GM12878 (cell line): ENCODE results near the gene TTYH1. TPM values are rescaled to one million over a fixed set of nuclear protein-coding genes. Genes with fewer than 3 reads are reported as not detected.

Source experiments
- ATF7 ChIP-seq: fragments of 450-650 bp; IDR thresholded peaks from 2 replicates; pipeline ENCODE4 v1.6.1; 2016; ENCODE audit warnings: low read depth, mild to moderate bottlenecking
- BMI1 ChIP-seq: fragments of 450-650 bp; IDR thresholded peaks from 2 replicates; pipeline ENCODE4 v1.6.1; 2016; ENCODE audit warnings: mild to moderate bottlenecking, moderate library complexity, borderline replicate concordance
- ESRRA ChIP-seq: IDR thresholded peaks from 2 replicates; pipeline ENCODE4 v1.6.1; 2012; ENCODE audit warnings: mild to moderate bottlenecking, low read length, improper control_type of control experiment
- HDAC6 ChIP-seq: fragments of 200-600 bp; sonication (generic); IDR thresholded peaks from one replicate; pipeline ENCODE4 v1.8.0; 2017; ENCODE audit warnings: antibody characterized with exemption; ENCODE audit not compliant: unreplicated experiment
- KLF5 ChIP-seq: fragments of 450-650 bp; IDR thresholded peaks from 2 replicates; pipeline ENCODE4 v1.6.1; 2014; ENCODE audit warnings: mild to moderate bottlenecking; ENCODE audit not compliant: partially characterized antibody
- MTA3 ChIP-seq: IDR thresholded peaks from 2 replicates; pipeline ENCODE4 v1.6.1; 2012; ENCODE audit warnings: low read length, inconsistent platforms, borderline replicate concordance
- MYB ChIP-seq: fragments of 150-350 bp; IDR thresholded peaks from 2 replicates; pipeline ENCODE4 v1.6.1; 2014; ENCODE audit warnings: mild to moderate bottlenecking, low read depth, low read length, borderline replicate concordance
- RELA ChIP-seq: fragments of 450-650 bp; IDR thresholded peaks from 2 replicates; pipeline ENCODE4 v1.8.0; 2014; ENCODE audit warnings: borderline replicate concordance; ENCODE audit not compliant: partially characterized antibody
- RUNX3 ChIP-seq: IDR thresholded peaks from 2 replicates; pipeline ENCODE4 v1.6.1; 2012; ENCODE audit warnings: low read length, inconsistent platforms
- SMAD1 ChIP-seq: fragments of 450-650 bp; IDR thresholded peaks from 2 replicates; pipeline ENCODE4 v1.6.1; 2018; ENCODE audit warnings: mild to moderate bottlenecking, low read depth; ENCODE audit not compliant: partially characterized antibody
- SREBF1 ChIP-seq: IDR thresholded peaks from 2 replicates; pipeline ENCODE4 v1.6.1; 2012; ENCODE audit warnings: mild to moderate bottlenecking, low read length
- STAT1 ChIP-seq: fragments of 450-650 bp; conservative IDR thresholded peaks from 2 replicates; pipeline ENCODE4 v1.6.1; 2014; ENCODE audit warnings: antibody characterized with exemption, mild to moderate bottlenecking
- ZNF274 ChIP-seq: IDR thresholded peaks from one replicate; pipeline ENCODE4 v1.8.0; 2011; ENCODE audit not compliant: insufficient read length, insufficient read depth
- ZZZ3 ChIP-seq: IDR thresholded peaks from 2 replicates; pipeline ENCODE4 v1.6.1; 2011; ENCODE audit warnings: low read depth; ENCODE audit not compliant: control insufficient read depth, insufficient read length
- polyA plus RNA-seq, 11 experiments: library from polyadenylated mRNA; depleted of rRNA in 4 of 11; unstranded in 6 of 11; stranded (reverse) in 5 of 11; fragments of >200 nt; fragmentation: Nextera tagmentation in 4 of 11; fragmentation: Illumina TruSeq in 1 of 11; extraction: Ambion mirVana in 4 of 11; extraction: Trizol in 1 of 11; gene quantifications; 1 replicate in 1 of 11; 2 replicates in 10 of 11; pipeline versions ENCODE4 v1.2.1 to v1.2.3, GENCODE V29; 2011 to 2016; ENCODE audit warnings: inconsistent platforms in 2 of 11, missing spikeins in 2 of 11, low read depth in 1 of 11
- total RNA-seq, 4 experiments: library from RNA; depleted of rRNA in 3 of 4; stranded (reverse); fragments of >200 nt in 3 of 4; fragmentation: Illumina TruSeq in 1 of 4; extraction: Trizol in 1 of 4; gene quantifications; 2 replicates each; pipeline versions ENCODE4 v1.2.1 to v1.2.3, GENCODE V29; 2013 to 2021
- TF ChIP-seq, protein P1 (sequence below): fragments of 450-650 bp; IDR thresholded peaks from 2 replicates; pipeline ENCODE4 v1.6.1; 2018; ENCODE audit warnings: borderline replicate concordance, mild to moderate bottlenecking; ENCODE audit not compliant: partially characterized antibody
- TF ChIP-seq, protein P2 (sequence below): fragments of 450-650 bp; IDR thresholded peaks from 2 replicates; pipeline ENCODE4 v1.6.1; 2016; ENCODE audit warnings: mild to moderate bottlenecking, moderate library complexity, borderline replicate concordance
- TF ChIP-seq, protein P3 (sequence below): fragments of 450-650 bp; IDR thresholded peaks from 2 replicates; pipeline ENCODE4 v1.6.1; 2017; ENCODE audit warnings: antibody characterized with exemption, mild to moderate bottlenecking, moderate library complexity
- TF ChIP-seq, protein P4 (sequence below): fragments of 450-650 bp; conservative IDR thresholded peaks from 2 replicates; pipeline ENCODE4 v1.6.1; 2017; ENCODE audit warnings: mild to moderate bottlenecking, moderate library complexity

TTYH1 gene
- total and polyA plus RNA-seq, 10 of the 15 experiments (the other 5 are each of a cell fraction or from before 2014, with no cell fraction given) = 0.01 to 0.36 (median 0.09) TPM; not detected in 3

DNA sequence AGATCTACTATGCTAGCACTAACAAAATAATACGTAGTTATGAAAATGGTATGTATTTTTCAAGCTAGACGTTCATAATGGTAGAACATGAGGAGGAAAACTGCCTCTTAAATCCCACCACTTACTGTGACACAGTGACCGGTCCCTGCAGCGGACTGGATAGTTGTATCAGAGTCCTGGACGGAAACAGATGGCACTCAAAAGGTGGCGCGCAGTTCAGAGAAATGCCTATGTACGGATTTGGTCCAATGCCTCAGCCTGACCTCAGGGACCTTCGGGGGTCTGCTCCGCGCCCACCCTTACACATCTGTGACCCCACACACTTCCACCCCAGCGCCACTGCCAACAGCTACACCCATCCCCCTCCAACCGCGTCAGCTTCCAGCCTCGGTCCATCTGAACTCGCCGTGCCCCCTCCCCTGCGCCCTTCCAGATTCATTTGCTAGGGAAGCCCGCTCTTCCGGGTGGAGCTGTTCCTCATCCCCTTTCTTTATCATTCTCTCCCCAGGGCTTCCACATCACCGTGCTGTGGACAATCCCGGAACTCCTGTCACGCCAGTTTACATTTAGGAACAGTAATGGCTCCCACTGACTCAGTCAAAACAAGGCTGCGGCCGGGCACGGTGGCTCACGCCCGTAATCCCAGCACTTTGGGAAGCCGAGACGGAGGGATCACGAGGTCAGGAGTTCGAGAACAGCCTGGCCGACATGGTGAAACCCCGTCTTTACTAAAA lies 32.9 kb downstream of the TTYH1 start (continued):
- TF ChIP-seq ZNF274 (no peak), SMAD1 (no peak), HDAC6 (no peak), BMI1 (no peak), RELA (no peak), ESRRA (0 out of 2 replicates have a peak, but pooled peaks have one; percentile 5), RUNX3 (peak; percentile 16; the same call in 1 of the 2 replicates), ATF7 (no peak), MTA3 (no peak), MYB (no peak), STAT1 (no peak), SREBF1 (no peak), ZZZ3 (no peak), KLF5 (no peak)
- TF ChIP-seq, protein P1, sequence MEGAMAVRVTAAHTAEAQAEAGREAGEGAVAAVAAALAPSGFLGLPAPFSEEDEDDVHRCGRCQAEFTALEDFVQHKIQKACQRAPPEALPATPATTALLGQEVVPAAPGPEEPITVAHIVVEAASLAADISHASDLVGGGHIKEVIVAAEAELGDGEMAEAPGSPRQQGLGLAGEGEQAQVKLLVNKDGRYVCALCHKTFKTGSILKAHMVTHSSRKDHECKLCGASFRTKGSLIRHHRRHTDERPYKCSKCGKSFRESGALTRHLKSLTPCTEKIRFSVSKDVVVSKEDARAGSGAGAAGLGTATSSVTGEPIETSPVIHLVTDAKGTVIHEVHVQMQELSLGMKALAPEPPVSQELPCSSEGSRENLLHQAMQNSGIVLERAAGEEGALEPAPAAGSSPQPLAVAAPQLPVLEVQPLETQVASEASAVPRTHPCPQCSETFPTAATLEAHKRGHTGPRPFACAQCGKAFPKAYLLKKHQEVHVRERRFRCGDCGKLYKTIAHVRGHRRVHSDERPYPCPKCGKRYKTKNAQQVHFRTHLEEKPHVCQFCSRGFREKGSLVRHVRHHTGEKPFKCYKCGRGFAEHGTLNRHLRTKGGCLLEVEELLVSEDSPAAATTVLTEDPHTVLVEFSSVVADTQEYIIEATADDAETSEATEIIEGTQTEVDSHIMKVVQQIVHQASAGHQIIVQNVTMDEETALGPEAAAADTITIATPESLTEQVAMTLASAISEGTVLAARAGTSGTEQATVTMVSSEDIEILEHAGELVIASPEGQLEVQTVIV = peak; percentile 33
- TF ChIP-seq, protein P2, sequence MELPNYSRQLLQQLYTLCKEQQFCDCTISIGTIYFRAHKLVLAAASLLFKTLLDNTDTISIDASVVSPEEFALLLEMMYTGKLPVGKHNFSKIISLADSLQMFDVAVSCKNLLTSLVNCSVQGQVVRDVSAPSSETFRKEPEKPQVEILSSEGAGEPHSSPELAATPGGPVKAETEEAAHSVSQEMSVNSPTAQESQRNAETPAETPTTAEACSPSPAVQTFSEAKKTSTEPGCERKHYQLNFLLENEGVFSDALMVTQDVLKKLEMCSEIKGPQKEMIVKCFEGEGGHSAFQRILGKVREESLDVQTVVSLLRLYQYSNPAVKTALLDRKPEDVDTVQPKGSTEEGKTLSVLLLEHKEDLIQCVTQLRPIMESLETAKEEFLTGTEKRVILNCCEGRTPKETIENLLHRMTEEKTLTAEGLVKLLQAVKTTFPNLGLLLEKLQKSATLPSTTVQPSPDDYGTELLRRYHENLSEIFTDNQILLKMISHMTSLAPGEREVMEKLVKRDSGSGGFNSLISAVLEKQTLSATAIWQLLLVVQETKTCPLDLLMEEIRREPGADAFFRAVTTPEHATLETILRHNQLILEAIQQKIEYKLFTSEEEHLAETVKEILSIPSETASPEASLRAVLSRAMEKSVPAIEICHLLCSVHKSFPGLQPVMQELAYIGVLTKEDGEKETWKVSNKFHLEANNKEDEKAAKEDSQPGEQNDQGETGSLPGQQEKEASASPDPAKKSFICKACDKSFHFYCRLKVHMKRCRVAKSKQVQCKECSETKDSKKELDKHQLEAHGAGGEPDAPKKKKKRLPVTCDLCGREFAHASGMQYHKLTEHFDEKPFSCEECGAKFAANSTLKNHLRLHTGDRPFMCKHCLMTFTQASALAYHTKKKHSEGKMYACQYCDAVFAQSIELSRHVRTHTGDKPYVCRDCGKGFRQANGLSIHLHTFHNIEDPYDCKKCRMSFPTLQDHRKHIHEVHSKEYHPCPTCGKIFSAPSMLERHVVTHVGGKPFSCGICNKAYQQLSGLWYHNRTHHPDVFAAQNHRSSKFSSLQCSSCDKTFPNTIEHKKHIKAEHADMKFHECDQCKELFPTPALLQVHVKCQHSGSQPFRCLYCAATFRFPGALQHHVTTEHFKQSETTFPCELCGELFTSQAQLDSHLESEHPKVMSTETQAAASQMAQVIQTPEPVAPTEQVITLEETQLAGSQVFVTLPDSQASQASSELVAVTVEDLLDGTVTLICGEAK = no peak
- TF ChIP-seq, protein P3, sequence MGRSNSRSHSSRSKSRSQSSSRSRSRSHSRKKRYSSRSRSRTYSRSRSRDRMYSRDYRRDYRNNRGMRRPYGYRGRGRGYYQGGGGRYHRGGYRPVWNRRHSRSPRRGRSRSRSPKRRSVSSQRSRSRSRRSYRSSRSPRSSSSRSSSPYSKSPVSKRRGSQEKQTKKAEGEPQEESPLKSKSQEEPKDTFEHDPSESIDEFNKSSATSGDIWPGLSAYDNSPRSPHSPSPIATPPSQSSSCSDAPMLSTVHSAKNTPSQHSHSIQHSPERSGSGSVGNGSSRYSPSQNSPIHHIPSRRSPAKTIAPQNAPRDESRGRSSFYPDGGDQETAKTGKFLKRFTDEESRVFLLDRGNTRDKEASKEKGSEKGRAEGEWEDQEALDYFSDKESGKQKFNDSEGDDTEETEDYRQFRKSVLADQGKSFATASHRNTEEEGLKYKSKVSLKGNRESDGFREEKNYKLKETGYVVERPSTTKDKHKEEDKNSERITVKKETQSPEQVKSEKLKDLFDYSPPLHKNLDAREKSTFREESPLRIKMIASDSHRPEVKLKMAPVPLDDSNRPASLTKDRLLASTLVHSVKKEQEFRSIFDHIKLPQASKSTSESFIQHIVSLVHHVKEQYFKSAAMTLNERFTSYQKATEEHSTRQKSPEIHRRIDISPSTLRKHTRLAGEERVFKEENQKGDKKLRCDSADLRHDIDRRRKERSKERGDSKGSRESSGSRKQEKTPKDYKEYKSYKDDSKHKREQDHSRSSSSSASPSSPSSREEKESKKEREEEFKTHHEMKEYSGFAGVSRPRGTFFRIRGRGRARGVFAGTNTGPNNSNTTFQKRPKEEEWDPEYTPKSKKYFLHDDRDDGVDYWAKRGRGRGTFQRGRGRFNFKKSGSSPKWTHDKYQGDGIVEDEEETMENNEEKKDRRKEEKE = no peak
- TF ChIP-seq, protein P4, sequence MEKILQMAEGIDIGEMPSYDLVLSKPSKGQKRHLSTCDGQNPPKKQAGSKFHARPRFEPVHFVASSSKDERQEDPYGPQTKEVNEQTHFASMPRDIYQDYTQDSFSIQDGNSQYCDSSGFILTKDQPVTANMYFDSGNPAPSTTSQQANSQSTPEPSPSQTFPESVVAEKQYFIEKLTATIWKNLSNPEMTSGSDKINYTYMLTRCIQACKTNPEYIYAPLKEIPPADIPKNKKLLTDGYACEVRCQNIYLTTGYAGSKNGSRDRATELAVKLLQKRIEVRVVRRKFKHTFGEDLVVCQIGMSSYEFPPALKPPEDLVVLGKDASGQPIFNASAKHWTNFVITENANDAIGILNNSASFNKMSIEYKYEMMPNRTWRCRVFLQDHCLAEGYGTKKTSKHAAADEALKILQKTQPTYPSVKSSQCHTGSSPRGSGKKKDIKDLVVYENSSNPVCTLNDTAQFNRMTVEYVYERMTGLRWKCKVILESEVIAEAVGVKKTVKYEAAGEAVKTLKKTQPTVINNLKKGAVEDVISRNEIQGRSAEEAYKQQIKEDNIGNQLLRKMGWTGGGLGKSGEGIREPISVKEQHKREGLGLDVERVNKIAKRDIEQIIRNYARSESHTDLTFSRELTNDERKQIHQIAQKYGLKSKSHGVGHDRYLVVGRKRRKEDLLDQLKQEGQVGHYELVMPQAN = peak; percentile 36; the same call in 1 of the 2 replicates
